Central memory CD8-positive, alpha-beta T cell (primary cell): ENCODE measurements around the gene NUDT16L1.
"Not testable (repeated sequence)": the region's sequence is repeated elsewhere in the genome, so short reads cannot be mapped to it uniquely, and the experiment has no call there.

Experiments
- ATAC-seq: fragments of 150-1000 bp; cut with Tn5 transposase; replicated peaks from 2 replicates; pipeline ENCODE4 v1.10.0; 2022; ENCODE audit warnings: mild to moderate bottlenecking, moderate FRiP score, moderate number of reproducible peaks; ENCODE audit not compliant: poor library complexity, severe bottlenecking; ENCODE audit errors: extremely low read depth
- DNase-seq, 2 donors: peaks; one replicate each; pipeline ENCODE4 v3.0.0; 2021; ENCODE audit warnings: low spot score in 2 of 2
- H3K27ac Mint-ChIP-seq: one replicate; pipeline ENCODE4 v1.8.0; 2022; ENCODE audit warnings: low read depth, mild to moderate bottlenecking, moderate library complexity, mixed read lengths
- H3K27me3 Mint-ChIP-seq: one replicate; pipeline ENCODE4 v1.8.0; 2022; ENCODE audit warnings: mixed read lengths
- H3K36me3 Mint-ChIP-seq: one replicate; pipeline ENCODE4 v1.8.0; 2022; ENCODE audit warnings: mild to moderate bottlenecking, moderate library complexity, mixed read lengths; ENCODE audit not compliant: insufficient read depth
- H3K4me1 Mint-ChIP-seq: one replicate; pipeline ENCODE4 v1.8.0; 2022; ENCODE audit warnings: mixed read lengths
- H3K4me3 Mint-ChIP-seq: one replicate; pipeline ENCODE4 v1.8.0; 2022; ENCODE audit warnings: mild to moderate bottlenecking, moderate library complexity, mixed read lengths
- H3K9me3 Mint-ChIP-seq: one replicate; pipeline ENCODE4 v1.8.0; 2022; ENCODE audit warnings: mixed read lengths

NUDT16L1 gene

DNA sequence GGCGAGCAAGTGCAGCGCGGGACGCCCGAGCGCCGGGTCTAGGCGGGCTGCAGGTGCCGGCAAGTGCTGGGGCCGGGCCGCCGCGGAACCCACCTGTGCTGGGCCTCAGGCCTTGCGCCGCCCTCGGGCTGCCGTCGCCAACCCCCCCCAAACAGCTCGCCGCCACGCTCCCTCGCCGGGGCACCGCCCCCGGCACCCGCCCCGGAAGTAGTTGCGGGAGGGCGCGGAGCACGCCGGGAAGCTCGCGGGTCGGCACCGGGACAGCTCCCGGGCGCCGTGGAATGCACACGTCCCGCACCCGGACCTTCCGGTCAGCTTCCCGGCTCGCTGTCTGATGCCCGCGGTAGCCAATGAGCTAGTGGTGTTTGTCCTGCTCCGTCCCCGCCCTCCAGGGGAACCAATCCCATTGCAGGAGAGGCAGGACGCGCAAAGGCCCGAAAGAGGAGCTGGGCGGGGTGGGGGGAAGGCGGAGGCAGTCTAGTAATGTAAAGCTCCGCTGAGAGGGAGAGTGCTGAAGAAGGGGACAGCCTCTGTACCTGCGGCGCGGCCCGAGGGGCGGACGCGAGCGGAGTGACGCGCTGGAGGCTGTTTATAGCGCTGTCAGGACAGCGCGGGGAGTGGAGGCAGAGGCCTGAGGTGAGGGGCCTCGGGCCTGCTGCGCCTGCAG, 40.8 kb downstream of the NUDT16L1 start, which contains the start of the genes ANKS3 and DNAAF8:
Gene ANKS3 (minus strand): TSS at position 209 of the 667 bp plus-strand sequence. CDS start 4,122 bp downstream, outside the sequence.
Gene DNAAF8 (plus strand): TSS at position 475 of the 667 bp plus-strand sequence. CDS start 1,978 bp downstream, outside the sequence.
- peak; percentile 80 for ATAC-seq
- H3K27ac Mint-ChIP-seq, result peak within 1 kb of the TSS; percentile 63
- peaks cover 9% of the 10 kb centered on the region for H3K36me3 Mint-ChIP-seq
- peak within 1 kb of the TSS; percentile 92 for H3K4me3 Mint-ChIP-seq
- peak; percentile 60 to 63 for DNase-seq
- no peaks in the 10 kb centered on the region for H3K27me3 Mint-ChIP-seq
- H3K9me3 Mint-ChIP-seq, result no peaks in the 10 kb centered on the region
- H3K4me1 Mint-ChIP-seq, result peaks cover 19% of the 10 kb centered on the region

- H3K27ac Mint-ChIP-seq, result peak overlapping the region; percentile 63
- H3K4me1 Mint-ChIP-seq, result peaks cover 19% of the 10 kb centered on the region
- DNase-seq (peak; percentile 89 to 90), ATAC-seq (peak; percentile 86)
- no peaks in the 10 kb centered on the region for H3K9me3 Mint-ChIP-seq
- peaks cover 9% of the 10 kb centered on the region for H3K36me3 Mint-ChIP-seq
- H3K4me3 Mint-ChIP-seq, result peak overlapping the region; percentile 92
- no peaks in the 10 kb centered on the region for H3K27me3 Mint-ChIP-seq
These were observed 41.6 kb downstream of the NUDT16L1 start for GRCh38 chr16:4734730-4735535.

- ATAC-seq (no peak), DNase-seq (no peak)
- Mint-ChIP-seq H3K4me1 (peaks cover 14% of the 10 kb centered on the region), H3K27me3 (no peaks in the 10 kb centered on the region), H3K4me3 (peak overlapping the region; percentile 12), H3K27ac (no peak overlapping the region), H3K9me3 (no peaks in the 10 kb centered on the region), H3K36me3 (peaks cover 7% of the 10 kb centered on the region)
These were observed 43.2 kb downstream of the NUDT16L1 start for GRCh38 chr16:4736546-4736945.

DNA sequence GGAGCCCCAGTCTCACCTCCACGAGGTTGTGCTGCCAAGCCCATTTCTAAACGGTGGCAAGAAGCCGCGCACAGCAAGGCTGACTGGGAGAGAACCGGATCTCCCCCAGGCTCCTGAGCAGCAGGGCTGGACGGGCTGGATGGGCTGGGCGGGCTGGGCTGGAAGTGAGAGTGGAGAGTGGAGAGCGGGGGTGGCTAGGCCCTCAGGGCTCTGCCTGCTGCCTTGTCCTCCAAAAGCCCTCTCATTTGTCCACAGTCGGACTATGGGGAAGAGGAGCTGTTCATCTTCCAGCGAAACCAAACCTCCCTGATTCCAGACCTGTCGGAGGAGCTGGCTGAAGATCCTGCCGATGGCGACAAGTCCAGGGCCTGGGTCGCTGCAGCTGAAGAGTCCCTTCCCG, 44.2 kb downstream of the NUDT16L1 start:
- H3K9me3 Mint-ChIP-seq, result no peaks in the 10 kb centered on the region
- peaks cover 12% of the 10 kb centered on the region for H3K4me1 Mint-ChIP-seq
- peaks cover 7% of the 10 kb centered on the region for H3K36me3 Mint-ChIP-seq
- no peak overlapping the region for H3K4me3 Mint-ChIP-seq
- H3K27ac Mint-ChIP-seq, result no peak overlapping the region
- no peaks in the 10 kb centered on the region for H3K27me3 Mint-ChIP-seq
- ATAC-seq, result no peak
- DNase-seq, result no peak

GRCh38 chr16:4738370-4738769, 45.0 kb downstream of the NUDT16L1 start:
- not testable (repeated sequence) for ATAC-seq, DNase-seq, H3K27me3 Mint-ChIP-seq, H3K36me3 Mint-ChIP-seq, H3K27ac Mint-ChIP-seq, H3K4me3 Mint-ChIP-seq, H3K9me3 Mint-ChIP-seq
- peaks cover 12% of the 10 kb centered on the region for H3K4me1 Mint-ChIP-seq

- ATAC-seq, result no peak
- no peak for DNase-seq
- Mint-ChIP-seq H3K36me3 (no peaks in the 10 kb centered on the region), H3K27me3 (no peaks in the 10 kb centered on the region), H3K9me3 (no peaks in the 10 kb centered on the region), H3K4me3 (peak overlapping the region; percentile 57), H3K27ac (peak overlapping the region; percentile 64), H3K4me1 (peaks cover 21% of the 10 kb centered on the region)
These were observed 50.0 kb downstream of the NUDT16L1 start for GRCh38 chr16:4743226-4743878.

DNA sequence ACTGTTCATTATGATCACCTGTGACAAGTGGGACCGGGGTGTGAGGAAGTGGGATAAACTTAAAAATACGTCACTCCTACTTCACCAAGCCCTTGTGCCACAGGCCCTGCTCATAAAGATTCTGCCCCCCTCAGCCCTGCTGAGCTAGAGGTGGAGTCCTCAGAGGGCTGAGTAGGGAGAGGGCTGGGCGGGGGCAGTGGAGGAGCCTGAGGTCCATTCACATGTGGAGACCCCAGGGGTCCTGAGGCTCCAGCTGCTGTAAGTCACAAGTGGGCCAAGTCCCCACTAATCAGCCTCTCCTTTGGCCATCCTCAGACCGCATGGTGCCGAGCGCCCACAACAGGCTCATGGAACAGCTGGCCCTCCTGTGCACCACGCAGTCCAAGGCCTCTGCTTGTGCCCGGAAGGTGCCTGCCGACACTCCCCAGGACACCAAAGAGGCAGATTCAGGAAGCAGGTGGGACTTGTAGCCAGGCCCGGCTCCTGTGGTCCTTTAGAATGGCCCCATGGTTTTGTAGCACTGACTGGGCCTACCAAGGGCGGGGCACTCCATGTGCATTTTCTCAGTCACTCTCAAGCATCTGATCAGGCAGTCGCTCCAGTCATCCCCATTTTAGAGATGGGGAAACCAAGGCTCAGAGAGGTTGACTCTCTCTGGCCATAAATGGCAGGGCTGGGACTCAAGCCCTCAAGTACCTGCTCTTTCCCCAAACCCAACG, 51.4 kb downstream of the NUDT16L1 start:
- H3K36me3 Mint-ChIP-seq, result no peaks in the 10 kb centered on the region
- no peak for DNase-seq
- no peaks in the 10 kb centered on the region for H3K27me3 Mint-ChIP-seq
- ATAC-seq, result no peak
- no peak overlapping the region for H3K4me3 Mint-ChIP-seq
- H3K9me3 Mint-ChIP-seq, result no peaks in the 10 kb centered on the region
- peaks cover 21% of the 10 kb centered on the region for H3K4me1 Mint-ChIP-seq
- H3K27ac Mint-ChIP-seq, result no peak overlapping the region

- no peak for ATAC-seq
- Mint-ChIP-seq H3K27me3 (no peaks in the 10 kb centered on the region), H3K36me3 (no peaks in the 10 kb centered on the region), H3K4me3 (no peak overlapping the region), H3K27ac (no peak overlapping the region), H3K4me1 (peaks cover 21% of the 10 kb centered on the region), H3K9me3 (no peaks in the 10 kb centered on the region)
- no peak for DNase-seq
These were observed 51.9 kb downstream of the NUDT16L1 start for GRCh38 chr16:4745274-4745569.
